Measurements from ENCODE around the gene TSPAN13.

TSPAN13 gene

DNA sequence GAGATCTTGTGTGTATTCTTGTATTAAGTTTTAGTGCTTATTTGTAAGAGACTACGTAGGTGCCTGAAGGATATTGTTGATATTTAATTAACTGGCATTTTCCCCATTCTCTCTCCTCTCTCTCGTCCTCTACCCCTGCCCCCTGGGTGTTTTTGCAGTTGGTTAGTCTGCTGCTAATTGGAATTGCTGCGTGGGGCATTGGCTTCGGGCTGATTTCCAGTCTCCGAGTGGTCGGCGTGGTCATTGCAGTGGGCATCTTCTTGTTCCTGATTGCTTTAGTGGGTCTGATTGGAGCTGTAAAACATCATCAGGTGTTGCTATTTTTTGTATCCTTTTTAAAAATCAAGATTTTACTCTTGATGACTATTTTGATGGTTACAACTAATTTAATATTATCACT lies 22.5 kb downstream of the TSPAN13 start:
- Histone ChIP-seq H3K27ac (ENCODE audit: poor library complexity, severe bottlenecking) (no peak overlapping the region), H3K36me3 (ENCODE audit: low read depth) (0 out of 2 replicates have a peak, but pooled peaks cover 3% of the 10 kb centered on the region), H3K4me1 (ENCODE audit: insufficient read depth, poor library complexity, severe bottlenecking) (peaks cover 17% of the 10 kb centered on the region), H3K27me3 (ENCODE audit: insufficient read depth, poor library complexity, severe bottlenecking) (no peaks in the 10 kb centered on the region), H3K9me3 (ENCODE audit: severe bottlenecking) (no peaks in the 10 kb centered on the region), H3K4me3 (ENCODE audit: severe bottlenecking) (no peak overlapping the region)
- DNase-seq (ENCODE audit: low spot score): no peak
- no peak for ATAC-seq (ENCODE audit: low read depth)
- TF ChIP-seq, protein P1, sequence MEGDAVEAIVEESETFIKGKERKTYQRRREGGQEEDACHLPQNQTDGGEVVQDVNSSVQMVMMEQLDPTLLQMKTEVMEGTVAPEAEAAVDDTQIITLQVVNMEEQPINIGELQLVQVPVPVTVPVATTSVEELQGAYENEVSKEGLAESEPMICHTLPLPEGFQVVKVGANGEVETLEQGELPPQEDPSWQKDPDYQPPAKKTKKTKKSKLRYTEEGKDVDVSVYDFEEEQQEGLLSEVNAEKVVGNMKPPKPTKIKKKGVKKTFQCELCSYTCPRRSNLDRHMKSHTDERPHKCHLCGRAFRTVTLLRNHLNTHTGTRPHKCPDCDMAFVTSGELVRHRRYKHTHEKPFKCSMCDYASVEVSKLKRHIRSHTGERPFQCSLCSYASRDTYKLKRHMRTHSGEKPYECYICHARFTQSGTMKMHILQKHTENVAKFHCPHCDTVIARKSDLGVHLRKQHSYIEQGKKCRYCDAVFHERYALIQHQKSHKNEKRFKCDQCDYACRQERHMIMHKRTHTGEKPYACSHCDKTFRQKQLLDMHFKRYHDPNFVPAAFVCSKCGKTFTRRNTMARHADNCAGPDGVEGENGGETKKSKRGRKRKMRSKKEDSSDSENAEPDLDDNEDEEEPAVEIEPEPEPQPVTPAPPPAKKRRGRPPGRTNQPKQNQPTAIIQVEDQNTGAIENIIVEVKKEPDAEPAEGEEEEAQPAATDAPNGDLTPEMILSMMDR (IDR thresholded peaks at IDR 0.05; ENCODE audit: poor library complexity, severe bottlenecking): no peak

DNA sequence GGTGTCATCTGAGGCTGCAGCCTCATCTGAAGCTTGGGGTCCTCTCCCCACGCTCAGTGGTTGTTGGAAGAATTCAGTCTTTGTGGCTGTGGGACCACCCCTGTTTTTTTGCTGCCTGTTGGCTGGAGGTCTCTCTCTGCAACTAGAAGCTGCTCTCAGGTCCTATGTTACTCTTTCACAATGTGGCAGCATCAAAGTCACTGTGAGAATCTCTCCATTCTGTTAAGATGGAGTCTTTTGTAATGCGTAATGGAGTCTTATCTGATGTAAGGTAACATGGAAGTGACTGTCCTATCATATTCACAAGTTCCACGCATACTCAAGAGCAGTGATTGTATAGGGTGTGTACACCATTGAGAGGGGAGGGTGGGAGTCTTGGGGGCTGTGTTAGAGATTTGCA lies 24.9 kb downstream of the TSPAN13 start:
- H3K27ac ChIP-seq (ENCODE audit: poor library complexity, severe bottlenecking): no peak overlapping the region
- H3K36me3 ChIP-seq (ENCODE audit: low read depth): peaks cover 9% of the 10 kb centered on the region
- ATAC-seq (ENCODE audit: low read depth) (no peak), DNase-seq (ENCODE audit: low spot score) (no peak)
- no peak overlapping the region for H3K4me3 ChIP-seq (ENCODE audit: severe bottlenecking)
- TF ChIP-seq, protein P1 (IDR thresholded peaks at IDR 0.05; ENCODE audit: poor library complexity, severe bottlenecking): no peak
- H3K9me3 ChIP-seq (ENCODE audit: severe bottlenecking): no peaks in the 10 kb centered on the region
- peaks cover 9% of the 10 kb centered on the region for H3K4me1 ChIP-seq (ENCODE audit: insufficient read depth, poor library complexity, severe bottlenecking)
- no peaks in the 10 kb centered on the region for H3K27me3 ChIP-seq (ENCODE audit: insufficient read depth, poor library complexity, severe bottlenecking)

DNA sequence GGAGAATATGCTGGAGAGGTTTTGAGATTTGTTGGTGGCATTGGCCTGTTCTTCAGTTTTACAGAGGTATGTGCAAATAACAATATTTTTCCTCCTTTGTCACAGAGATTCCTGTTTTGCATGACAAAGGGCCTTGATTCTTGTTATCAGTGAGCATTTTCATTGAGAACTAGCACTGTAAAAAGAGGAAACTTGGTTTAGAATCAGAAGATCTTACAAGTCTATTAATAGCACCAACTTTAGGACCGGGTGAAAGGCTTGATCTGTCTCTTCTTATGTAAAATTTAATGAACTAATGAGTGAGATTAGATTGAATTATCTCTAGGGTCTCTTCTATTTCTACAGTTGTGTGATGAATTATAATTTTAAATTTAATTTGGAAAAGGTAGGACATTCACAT lies 25.5 kb downstream of the TSPAN13 start:
- Histone ChIP-seq H3K4me3 (ENCODE audit: severe bottlenecking) (no peak overlapping the region), H3K4me1 (ENCODE audit: insufficient read depth, poor library complexity, severe bottlenecking) (peaks cover 9% of the 10 kb centered on the region), H3K27ac (ENCODE audit: poor library complexity, severe bottlenecking) (no peak overlapping the region), H3K36me3 (ENCODE audit: low read depth) (peaks cover 11% of the 10 kb centered on the region), H3K9me3 (ENCODE audit: severe bottlenecking) (no peaks in the 10 kb centered on the region), H3K27me3 (ENCODE audit: insufficient read depth, poor library complexity, severe bottlenecking) (no peaks in the 10 kb centered on the region)
- no peak for ATAC-seq (ENCODE audit: low read depth)
- TF ChIP-seq, protein P1 (IDR thresholded peaks at IDR 0.05; ENCODE audit: poor library complexity, severe bottlenecking): no peak
- DNase-seq (ENCODE audit: low spot score): no peak

DNA sequence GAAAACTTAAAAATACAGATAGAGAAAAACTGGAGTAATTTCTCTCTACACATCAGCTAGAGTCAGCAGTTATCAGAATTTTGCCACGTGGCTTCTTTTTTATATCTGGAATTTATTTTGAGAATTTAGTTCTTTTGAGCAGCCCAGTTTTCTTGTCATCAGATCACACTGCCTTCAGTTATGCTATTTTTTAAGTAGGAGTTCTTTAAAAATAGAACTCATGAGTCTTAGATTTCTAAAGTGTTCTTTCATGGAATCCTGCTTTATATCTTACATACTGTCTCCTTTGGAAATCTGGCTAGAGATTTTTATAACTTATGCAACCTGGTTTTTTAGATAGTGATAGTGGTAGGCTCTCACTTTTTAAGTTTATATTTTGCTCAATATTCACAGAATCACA lies 27.0 kb downstream of the TSPAN13 start:
- DNase-seq (ENCODE audit: low spot score): no peak
- Histone ChIP-seq H3K9me3 (ENCODE audit: severe bottlenecking) (no peaks in the 10 kb centered on the region), H3K27me3 (ENCODE audit: insufficient read depth, poor library complexity, severe bottlenecking) (no peaks in the 10 kb centered on the region), H3K27ac (ENCODE audit: poor library complexity, severe bottlenecking) (no peak overlapping the region), H3K4me3 (ENCODE audit: severe bottlenecking) (no peak overlapping the region), H3K36me3 (ENCODE audit: low read depth) (peaks cover 16% of the 10 kb centered on the region), H3K4me1 (ENCODE audit: insufficient read depth, poor library complexity, severe bottlenecking) (no peaks in the 10 kb centered on the region)
- TF ChIP-seq, protein P1 (IDR thresholded peaks at IDR 0.05; ENCODE audit: poor library complexity, severe bottlenecking): no peak
- ATAC-seq (ENCODE audit: low read depth): no peak

DNA sequence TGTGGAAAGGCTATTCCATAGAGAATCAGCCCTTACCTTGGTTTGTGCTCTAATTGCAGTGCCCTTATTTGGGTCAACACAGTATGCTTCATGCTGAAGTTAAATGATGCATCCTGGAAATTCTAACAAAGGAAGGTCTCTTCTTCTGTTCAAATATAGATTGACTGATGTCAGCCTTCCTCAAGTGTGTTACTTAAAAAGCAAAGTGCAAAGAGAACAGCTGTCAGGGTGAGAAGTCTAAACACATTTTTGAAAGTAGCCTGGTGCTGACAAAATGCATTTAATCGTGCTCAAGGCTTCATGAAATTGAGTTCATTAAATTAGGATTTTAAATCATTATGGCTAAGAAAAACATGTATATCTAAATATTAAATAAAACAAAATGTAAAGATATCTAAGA lies 31.8 kb downstream of the TSPAN13 start:
- no peaks in the 10 kb centered on the region for H3K4me1 ChIP-seq (ENCODE audit: insufficient read depth, poor library complexity, severe bottlenecking)
- DNase-seq (ENCODE audit: low spot score) (no peak), ATAC-seq (ENCODE audit: low read depth) (no peak)
- no peaks in the 10 kb centered on the region for H3K27me3 ChIP-seq (ENCODE audit: insufficient read depth, poor library complexity, severe bottlenecking)
- H3K27ac ChIP-seq (ENCODE audit: poor library complexity, severe bottlenecking): no peak overlapping the region
- H3K4me3 ChIP-seq (ENCODE audit: severe bottlenecking): no peak overlapping the region
- no peaks in the 10 kb centered on the region for H3K9me3 ChIP-seq (ENCODE audit: severe bottlenecking)
- H3K36me3 ChIP-seq (ENCODE audit: low read depth): peaks cover 13% of the 10 kb centered on the region
- TF ChIP-seq, protein P1 (IDR thresholded peaks at IDR 0.05; ENCODE audit: poor library complexity, severe bottlenecking): no peak
